ENCODE measurements around the gene AGRN.
"Not testable (repeated sequence)": the region's sequence is repeated elsewhere in the genome, so short reads cannot be mapped to it uniquely, and the experiment has no call there.

AGRN gene

DNA sequence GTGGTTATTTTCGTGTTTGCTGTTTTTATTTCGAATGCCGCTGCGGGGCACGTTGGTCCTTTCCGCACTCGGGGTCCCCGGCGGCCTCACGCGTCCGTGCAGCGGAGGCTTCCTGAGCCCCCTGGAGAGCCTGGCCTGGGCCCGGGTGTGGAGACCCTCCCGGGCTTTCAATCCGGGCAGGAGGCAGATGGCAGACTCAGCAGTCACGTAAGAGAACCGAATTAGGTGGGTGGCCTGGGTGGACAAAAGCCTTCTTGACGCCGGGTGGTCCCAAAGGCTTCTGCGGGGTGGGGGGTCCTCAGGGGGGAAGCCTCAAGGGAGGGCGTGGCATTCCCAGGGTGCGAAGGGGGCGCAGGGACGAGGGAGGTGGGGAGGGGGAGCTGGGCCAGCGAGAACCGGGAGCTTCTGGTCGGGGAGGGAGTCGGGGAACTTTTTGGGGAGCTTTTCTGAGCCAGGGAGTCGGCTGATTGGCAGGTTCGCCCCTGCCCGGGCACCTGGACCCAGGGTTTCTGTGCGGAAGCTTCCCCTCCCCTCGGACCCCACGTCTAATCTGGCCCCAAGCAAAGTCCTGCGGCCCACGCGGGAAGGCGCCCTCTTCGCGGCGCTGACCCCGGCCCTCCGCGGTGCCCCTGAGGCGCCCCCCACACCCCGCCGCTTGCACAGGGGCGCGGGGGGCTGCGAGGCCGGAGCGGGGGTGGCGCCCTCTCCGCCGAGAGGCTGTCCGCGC is 18.7 kb upstream of the AGRN start:
- DNase-seq (ENCODE audit: low spot score) = no peak

DNA sequence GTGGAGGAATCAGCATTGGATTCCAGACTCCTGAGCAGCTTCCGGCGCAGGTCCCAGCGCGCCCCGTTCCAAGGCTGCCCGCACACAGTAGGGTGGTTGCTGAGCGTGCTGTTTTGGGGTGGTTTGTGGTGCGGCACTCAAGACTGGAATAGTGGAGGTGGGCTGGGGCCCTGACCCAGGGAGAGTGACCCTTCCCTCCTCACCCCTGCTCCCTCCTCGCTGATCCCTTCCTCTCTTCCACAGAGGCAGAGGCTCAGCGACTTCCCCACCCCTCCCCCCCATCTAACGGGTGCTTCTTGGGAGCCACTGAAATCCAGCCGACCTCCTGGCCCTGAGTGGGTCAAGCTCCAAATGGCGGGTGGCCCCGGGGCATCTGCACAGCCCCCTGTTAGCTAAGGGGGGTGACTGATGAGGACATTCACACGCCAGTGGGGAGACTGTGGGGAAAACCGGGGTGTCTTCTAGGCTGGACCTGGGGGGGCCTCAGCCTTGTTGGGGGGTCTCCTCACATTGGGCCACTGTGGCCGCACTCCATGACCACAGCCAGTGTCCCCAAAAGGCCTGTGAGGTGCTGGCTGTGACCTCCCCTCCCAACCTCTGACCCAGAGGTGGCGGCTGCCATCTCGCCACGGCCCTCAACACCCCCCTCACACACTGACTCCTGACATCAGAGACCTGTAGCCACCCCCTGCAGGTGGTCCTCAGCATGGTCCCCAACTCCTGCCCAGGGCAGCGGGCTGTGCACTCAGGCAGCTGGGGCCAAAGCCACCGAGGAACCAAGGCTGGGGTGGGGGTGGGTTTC is 16.1 kb upstream of the AGRN start:
- DNase-seq (ENCODE audit: low spot score) = no peak

DNA sequence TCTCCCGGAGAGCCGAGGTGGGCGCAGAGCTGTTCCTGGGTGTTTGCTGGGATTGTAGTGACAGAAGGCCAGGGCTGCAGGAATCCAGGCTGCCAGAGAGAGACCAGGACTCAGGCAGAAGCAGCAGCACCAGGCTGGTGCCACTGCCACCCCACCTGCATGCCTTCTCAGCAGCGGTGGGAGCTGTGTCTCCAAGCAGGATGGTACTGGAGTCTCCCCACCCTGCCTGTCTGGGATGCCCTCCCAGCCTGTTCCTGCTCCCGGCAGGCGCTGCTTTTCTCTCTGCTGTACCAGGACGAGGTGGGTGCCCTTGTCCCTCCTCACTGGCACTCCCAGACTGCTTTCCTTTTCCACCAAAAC is 15.5 kb upstream of the AGRN start:
- no peak for DNase-seq (ENCODE audit: low spot score)

DNA sequence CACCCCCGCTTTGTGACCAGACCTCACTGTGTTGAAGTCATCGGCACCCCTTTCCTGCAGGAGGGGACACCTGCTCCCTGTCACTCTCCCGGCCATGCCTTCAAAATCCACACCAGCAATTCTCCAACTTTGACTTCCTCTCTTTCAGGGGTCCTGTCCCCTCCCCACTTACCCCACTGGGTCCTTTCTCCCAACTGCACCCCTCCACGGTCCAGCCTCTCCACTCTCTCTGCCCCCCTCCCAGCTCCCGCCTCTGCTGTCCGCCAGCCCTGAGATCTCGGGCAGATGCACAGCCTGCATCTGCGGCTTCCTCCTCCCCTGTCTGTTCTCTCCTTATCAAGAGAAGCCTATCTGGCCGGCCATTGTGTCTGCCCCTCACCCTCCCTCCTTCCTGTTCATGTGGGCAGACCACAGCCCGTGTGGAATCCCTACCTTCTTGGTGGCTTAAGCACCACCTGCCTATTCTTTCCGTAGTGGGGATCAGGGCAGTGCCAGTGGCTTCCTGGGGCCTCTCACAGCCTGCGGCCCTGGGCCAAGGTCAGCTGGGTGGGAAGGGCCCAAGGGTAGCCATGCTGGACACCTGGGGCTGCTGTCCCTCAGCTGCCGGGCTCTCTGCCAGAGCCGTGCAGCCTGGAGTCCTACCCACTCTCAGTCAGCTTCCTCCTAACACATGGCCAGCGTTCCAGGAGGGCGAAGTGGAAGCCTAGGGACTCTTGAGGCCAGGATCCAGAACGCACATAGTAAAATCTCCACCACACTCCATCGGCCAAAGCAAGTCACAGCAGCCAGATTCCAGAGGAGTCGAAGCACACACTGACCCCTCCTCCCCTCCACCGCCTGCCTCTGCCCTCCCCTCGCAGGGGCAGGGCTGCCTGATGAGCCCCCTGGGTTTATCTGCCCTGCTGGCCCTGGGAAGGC is 14.9 kb upstream of the AGRN start:
- DNase-seq (ENCODE audit: low spot score) = no peak

DNA sequence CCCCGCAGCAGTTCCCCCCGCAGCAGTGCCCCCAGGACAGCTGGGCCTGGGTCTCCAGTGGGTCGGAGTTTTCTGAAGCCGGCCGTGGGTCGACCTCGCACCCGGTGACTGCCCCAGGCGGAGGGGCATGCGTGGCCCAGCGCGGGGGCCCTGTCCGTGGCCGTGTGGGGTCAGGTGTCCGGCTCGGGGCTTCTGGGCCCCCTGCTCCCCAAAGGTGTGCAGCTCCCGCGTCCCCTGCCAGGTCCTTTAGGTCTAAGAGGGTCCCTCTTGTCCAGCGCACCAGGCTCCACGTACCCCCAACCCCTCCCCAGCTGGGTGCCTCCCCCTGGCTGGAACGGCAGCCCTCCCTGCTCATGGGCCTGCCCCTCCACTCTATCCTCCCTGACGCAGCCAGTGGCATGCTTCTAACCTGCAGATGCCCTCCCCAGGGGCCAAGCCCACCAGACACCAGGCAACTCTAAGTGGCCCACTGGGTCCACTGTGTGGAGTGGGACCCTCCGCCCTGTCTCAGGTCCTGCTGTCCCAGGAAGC is 14.1 kb upstream of the AGRN start:
- no peak for DNase-seq (ENCODE audit: low spot score)

DNA sequence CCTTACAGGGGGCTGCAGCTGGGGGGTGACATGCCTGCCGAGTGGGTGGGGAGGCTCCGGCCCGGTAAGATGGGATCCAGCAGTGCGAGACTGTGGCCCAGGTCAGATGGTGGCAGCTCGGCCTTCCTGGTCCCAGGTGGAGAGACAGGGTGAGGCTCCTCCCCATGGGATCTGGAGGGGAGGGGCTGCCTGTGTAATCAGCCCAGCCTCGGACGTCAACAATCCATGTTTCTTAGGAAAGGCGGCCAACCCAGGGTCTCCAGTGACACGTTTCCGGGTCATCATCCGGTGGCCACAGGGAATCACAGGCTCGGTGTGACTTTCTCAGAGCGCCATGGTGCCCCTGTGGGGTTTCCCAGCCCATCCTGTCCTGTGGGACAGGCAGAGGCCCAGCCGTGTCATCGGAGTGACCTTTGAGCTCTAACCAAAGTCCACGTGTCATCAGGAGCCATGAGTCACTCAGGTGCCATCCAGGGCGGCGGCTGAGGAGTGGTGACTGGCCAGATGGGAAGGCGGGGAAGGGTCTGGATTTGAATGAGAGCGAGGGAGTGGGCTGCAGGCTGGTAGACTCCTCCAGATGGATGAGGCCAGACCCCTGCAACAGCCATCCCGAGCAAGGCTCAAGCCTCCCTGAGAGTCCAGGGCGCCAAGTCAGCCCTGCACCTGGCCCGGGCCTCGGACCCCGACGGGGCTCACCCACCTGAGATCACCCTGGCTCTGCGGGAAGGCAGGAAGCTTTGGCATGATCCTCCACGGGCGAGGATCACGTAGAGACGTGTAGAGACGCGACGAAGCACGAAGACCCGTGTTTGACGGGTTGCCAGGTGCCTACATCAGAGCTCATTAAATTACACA is 13.4 kb upstream of the AGRN start:
- no peak for DNase-seq (ENCODE audit: low spot score)

DNA sequence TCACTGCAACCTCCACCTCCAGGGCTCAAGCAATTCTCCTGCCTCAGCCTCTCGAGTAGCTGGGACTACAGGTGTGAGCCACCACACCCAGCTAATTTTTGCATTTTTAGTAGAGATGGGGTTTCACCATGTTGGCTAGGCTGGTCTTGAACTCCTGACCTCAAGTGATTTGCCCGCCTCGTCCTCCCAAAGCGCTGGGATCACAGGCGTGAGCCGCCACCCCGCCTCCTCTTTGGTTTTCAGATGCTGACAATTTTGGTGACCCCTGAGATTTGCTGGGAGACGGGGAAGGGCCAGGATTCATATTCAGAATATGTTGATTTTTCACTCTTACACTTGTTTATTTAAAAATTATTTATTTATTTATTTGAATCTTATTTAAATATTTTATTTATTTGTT is 9.8 kb upstream of the AGRN start:
- not testable (repeated sequence) for DNase-seq (ENCODE audit: low spot score)

DNA sequence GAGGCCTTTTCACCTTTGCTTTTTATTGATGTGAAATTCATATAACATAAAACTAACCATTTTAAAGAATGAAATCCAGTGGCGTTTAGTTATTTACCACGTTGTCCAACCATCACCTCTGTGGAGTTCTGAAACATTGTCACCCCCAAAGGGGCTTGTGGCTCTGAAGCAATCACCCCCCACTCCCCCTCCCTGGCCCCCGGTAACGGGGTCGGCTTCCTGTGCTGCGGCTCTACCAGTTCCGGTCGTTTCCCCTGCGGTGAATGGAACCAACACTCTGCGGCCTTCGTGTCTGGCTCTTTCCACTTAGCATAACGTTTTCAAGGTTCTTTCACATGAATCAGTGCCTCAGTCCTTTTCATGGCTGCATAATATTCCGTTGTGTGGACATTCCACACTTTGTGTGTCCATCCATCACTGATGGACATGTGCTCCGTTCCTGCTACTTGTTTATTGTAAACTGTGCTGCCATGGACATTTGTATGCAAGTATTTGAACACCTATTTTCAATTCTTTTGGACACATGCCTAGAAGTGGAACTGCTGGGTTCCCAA is 8.4 kb upstream of the AGRN start:
- DNase-seq (ENCODE audit: low spot score) = no peak

DNA sequence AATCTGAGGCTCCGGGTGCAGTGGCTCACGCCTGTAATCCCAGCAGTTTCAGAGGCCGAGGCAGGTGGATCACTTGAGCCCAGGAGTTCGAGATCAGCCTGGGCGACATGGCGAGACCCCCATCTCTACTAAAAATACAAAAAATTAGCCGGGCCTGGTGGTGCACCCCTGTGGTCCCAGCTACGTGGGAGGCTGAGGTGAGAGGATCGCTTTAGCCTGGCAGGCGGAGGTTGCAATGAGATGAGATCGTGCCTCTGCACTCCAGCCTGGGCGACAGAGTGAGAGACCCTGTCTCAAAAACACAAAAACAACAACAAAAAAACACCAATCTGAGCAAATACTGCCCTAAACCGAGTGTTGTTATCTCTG is 7.2 kb upstream of the AGRN start:
- DNase-seq (ENCODE audit: low spot score) = not testable (repeated sequence)

DNA sequence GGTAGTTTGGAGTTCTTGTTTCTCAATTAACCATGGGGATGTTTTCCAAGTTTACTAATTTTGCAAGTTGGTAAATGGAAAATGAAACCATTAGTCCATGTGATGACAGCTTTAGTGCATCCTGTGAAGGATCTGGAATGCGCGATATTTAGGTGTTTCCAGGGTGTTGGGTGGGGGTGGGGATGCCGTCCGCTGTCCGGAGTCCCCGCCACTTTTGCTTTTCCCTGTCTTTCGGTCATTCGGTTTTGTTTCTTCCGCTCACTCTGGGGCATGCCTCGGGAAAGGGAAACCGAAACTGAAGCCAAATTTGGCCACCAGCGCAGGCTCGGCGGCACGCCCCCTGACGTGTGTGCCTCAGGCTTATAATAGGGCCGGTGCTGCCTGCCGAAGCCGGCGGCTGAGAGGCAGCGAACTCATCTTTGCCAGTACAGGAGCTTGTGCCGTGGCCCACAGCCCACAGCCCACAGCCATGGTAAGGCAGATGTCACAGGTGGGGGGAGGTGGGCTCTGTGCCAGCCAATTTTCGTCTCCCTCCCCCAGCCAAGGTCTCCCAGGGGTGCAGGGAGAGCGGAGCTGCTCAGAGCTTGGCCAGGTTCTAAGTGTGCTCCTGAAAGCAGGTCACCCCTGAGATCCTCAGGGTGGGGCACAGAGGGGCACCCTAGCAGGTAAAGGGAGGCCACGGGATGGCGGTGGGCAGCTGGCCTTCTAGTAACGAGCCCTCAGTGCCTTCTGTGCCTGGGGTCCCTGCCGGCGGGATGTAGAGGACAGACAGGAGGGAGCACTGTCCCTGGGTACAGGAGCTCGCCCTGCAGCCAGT is 6.6 kb upstream of the AGRN start, which contains the start of gene ISG15:
Gene ISG15 (plus strand): TSS at position 393 of the 817 bp plus-strand sequence. CDS start 77 bp downstream, at position 470.
- DNase-seq (ENCODE audit: low spot score) = peak; percentile 81

DNA sequence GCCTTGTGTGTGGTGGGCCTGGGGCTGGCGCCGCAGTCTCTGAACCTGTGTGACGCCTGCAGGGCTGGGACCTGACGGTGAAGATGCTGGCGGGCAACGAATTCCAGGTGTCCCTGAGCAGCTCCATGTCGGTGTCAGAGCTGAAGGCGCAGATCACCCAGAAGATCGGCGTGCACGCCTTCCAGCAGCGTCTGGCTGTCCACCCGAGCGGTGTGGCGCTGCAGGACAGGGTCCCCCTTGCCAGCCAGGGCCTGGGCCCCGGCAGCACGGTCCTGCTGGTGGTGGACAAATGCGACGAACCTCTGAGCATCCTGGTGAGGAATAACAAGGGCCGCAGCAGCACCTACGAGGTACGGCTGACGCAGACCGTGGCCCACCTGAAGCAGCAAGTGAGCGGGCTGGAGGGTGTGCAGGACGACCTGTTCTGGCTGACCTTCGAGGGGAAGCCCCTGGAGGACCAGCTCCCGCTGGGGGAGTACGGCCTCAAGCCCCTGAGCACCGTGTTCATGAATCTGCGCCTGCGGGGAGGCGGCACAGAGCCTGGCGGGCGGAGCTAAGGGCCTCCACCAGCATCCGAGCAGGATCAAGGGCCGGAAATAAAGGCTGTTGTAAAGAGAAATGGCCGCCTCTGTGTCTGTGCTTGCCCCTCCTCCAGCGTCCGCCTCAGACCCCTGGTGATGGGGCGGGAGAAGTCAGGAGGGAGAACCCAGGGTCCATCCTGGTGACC is 5.8 kb upstream of the AGRN start:
- DNase-seq (ENCODE audit: low spot score) = peak; percentile 50

DNA sequence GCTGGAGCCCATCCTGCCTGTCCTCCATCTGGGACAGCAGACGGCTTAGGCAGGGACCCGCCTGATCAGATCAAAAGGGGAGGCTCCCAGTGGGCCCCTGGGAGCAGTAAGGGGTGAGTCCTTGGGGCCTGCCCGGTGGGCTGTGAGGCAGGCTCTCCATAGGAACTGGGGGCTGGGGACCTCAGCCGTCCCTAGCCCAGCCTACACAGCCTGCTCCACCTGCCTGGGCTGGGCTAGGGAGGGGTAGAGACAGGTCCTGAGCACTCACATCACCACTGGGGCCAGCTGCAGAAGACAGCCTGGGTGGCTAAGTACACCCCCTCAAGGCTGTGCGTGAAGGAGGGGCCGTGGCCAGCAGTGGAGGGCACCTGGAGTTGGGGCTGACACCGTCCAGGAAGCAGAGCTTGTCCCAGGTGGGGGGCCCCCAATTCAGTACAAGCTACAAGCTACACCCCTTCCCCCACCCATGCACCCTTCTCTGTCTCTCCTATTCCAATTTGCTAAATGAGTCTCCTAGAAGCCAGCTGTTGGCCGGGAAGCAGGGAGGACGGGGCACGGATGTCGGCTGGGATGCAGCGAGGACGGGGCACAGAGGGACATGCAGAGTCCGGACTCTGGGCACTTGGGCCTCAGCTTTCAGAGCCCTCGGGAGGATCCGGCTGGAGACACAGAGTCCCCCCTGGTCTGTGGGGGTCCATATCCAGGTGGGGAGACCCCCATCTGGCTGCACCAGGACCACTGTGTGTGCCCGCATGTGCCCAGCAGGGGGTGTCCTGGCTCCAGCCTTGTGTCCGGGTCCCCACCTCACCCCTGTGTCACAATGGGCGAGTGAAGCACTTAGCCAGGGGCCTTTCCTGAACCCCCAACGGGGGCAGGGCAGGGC is 4.9 kb upstream of the AGRN start:
- no peak for DNase-seq (ENCODE audit: low spot score)

DNA sequence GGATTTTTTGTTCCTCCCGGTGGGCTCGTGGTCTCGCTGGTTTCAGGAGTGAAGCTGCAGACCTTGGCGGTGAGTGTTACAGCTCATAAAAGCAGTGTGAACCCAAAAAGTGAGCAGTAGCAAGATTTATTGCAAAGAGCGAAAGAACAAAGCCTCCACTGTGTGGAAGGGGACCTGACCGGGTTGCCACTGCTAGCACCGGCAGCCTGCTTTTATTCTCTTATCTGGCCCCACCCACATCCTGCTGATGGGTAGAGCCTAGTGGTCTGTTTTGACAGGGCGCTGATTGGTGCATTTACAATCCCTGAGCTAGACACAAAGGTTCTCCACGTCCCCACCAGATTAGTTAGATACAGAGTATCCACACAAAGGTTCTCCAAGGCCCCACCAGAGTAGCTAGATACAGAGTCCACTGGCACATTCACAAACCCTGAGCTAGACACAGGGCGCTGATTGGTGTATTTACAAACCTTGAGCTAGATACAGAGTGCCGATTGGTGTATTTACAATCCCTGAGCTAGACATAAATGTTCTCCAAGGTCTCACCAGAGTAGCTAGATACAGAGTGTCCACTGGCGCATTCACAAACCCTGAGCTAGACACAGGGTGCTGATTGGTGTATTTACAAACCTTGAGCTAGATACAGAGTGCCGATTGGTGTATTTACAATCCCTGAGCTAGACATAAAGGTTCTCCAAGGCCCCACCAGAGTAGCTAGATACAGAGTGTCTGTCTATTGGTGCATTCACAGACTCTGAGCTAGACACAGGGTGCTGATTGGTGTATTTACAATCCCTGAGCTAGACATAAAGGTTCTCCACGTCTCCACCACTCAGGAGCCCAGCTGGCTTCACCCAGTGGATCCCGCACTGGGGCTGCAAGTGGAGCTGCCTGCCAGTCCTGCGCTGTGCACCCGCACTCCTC is 2.3 kb upstream of the AGRN start:
- DNase-seq (ENCODE audit: low spot score) = not testable (repeated sequence)

DNA sequence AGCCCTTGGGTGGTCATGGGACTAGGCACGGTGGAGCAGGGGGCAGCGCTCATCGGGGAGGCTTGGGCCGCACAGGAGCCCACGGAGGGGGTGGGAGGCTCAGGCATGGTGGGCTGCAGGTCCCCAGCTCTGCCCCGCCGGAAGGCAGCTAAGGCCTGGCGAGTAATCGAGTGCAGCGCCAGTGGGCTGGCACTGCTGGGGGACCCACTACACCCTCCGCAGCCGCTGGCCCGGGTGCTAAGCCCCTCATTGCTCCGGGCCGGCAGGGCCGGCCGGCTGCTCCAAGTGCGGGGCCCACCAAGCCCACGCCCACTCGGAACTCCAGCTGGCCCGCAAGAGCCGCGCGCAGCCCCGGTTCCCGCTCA is 1.6 kb upstream of the AGRN start:
- not testable (repeated sequence) for DNase-seq (ENCODE audit: low spot score)

DNA sequence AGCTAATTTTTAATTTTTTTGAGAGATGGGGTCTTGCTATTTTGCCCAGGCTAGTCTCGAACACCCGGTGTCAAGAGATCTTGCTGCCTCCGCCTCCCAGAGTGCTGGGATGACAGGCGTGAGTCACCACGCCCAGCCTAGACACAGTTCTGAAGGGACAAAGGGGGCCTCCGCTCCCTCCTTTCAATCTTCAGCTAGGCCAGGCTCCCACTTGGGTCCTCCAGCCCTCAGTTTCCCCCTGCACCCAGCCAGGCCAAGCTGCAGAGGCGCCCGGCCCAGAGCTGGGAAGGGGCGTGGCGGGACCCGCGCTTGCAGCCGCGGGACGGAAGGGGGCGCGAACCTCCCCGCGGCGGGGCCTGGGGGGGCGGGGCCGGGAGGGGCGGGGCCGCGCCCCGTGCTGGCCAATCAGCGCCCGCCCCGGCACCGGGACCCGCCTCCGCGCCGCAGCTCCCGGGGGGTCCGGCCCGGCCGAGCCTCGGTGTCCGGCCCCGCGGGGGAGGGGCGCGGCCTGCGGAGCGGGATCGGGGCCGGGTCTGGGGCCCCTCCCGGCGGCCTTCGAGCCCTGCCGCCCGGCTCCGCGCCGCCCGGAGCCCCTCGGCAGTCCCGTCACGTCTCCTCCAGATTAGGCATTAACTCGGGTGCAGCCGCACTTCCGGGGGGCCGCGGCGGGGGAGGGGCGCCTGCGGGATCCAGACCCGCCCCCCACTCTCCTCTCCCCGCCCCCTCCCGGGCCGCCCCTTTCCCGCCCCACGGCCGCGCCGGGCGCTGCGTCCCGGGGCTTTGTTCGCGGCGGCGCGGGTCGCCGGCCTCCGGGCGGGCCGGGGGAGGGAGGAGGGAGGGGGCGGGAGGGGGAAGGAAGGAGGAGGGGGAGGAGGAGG is 559 bp upstream of the AGRN start:
- peak; percentile 97 for DNase-seq (ENCODE audit: low spot score)

DNA sequence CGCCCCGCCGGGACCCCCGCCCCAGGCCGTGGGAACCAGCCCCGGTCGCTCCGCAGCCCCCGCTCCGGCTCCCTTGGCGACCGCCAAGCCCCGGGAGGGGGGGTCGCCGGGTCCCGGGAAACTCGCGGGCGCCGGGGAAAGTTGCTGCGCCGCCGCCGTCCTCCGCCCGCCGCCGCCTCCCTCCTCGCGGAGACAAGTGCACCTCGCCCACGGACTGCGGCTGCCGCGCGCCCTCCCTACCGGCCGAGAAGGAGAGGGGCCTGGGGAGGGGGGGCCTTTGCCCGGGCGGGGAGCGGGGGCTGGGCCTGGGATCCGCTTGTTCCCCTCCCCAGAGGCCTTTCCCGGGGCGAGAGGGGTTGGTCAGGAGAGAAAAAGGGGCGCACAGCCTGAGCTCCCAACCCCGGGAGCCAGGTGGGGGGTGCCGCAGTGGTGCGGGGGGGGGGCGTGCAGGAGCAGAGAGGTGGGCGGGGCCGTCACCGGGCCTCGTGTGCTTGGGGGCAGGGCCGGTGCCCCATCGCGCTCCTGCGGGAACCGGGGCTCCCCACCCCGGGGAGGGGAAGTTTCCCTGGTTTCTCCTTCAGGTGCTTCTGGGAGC is 592 bp downstream of the AGRN start:
- no peak for DNase-seq (ENCODE audit: low spot score)

All from AG08395 (cell line).